Measurements from ENCODE around the gene GRM3. TPM values are rescaled to one million over a fixed set of nuclear protein-coding genes. Genes with fewer than 3 reads are reported as not detected.
"Not testable (repeated sequence)": the region's sequence is repeated elsewhere in the genome, so short reads cannot be mapped to it uniquely, and the experiment has no call there.

GRM3 gene
- not detected in 2 replicates for total RNA-seq

GRCh38 chr7:86643561-86644281 lies at the start of gene GRM3:
TSS of gene GRM3 (plus strand) at chr7:86643909. CDS start at chr7:86765146, 121,237 bp downstream.
- no peak for DNase-seq (ENCODE audit: low read depth)

- DNase-seq (ENCODE audit: low read depth): no peak
These were observed 45.4 kb upstream of the GRM3 start for GRCh38 chr7:86598311-86598710.

GRCh38 chr7:86598721-86599120 lies 45.0 kb upstream of the GRM3 start:
- no peak for DNase-seq (ENCODE audit: low read depth)

GRCh38 chr7:86600506-86601290 lies 43.0 kb upstream of the GRM3 start:
- DNase-seq (ENCODE audit: low read depth): no peak

GRCh38 chr7:86615711-86616110 lies 28.0 kb upstream of the GRM3 start:
- not testable (repeated sequence) for DNase-seq (ENCODE audit: low read depth)

- DNase-seq (ENCODE audit: low read depth): no peak
These were observed 844 bp downstream of the GRM3 start for GRCh38 chr7:86644282-86645224.

GRCh38 chr7:86645225-86645608 lies 1.5 kb downstream of the GRM3 start:
- no peak for DNase-seq (ENCODE audit: low read depth)

GRCh38 chr7:86645676-86646276 lies 2.1 kb downstream of the GRM3 start:
- no peak for DNase-seq (ENCODE audit: low read depth)

GRCh38 chr7:86647385-86648094 lies 3.8 kb downstream of the GRM3 start:
- no peak for DNase-seq (ENCODE audit: low read depth)

GRCh38 chr7:86648169-86648568 lies 4.5 kb downstream of the GRM3 start:
- DNase-seq (ENCODE audit: low read depth): no peak

- no peak for DNase-seq (ENCODE audit: low read depth)
These were observed 10.4 kb downstream of the GRM3 start for GRCh38 chr7:86653919-86654659.

GRCh38 chr7:86657948-86658347 lies 14.2 kb downstream of the GRM3 start:
- DNase-seq (ENCODE audit: low read depth): no peak

GRCh38 chr7:86660950-86661462 lies 17.3 kb downstream of the GRM3 start:
- DNase-seq (ENCODE audit: low read depth): no peak

GRCh38 chr7:86664486-86664885 lies 20.8 kb downstream of the GRM3 start:
- no peak for DNase-seq (ENCODE audit: low read depth)

- DNase-seq (ENCODE audit: low read depth): no peak
These were observed 21.3 kb downstream of the GRM3 start for GRCh38 chr7:86664991-86665390.

GRCh38 chr7:86665669-86666068 lies 22.0 kb downstream of the GRM3 start:
- no peak for DNase-seq (ENCODE audit: low read depth)

GRCh38 chr7:86667732-86668131 lies 24.0 kb downstream of the GRM3 start:
- no peak for DNase-seq (ENCODE audit: low read depth)

GRCh38 chr7:86668315-86668714 lies 24.6 kb downstream of the GRM3 start:
- DNase-seq (ENCODE audit: low read depth): no peak

GRCh38 chr7:86687831-86688230 lies 44.1 kb downstream of the GRM3 start:
- no peak for DNase-seq (ENCODE audit: low read depth)

- no peak for DNase-seq (ENCODE audit: low read depth)
These were observed 45.7 kb downstream of the GRM3 start for GRCh38 chr7:86689363-86689762.

All from renal cortical epithelial cell (primary cell).